HG03378 (cell line): ENCODE measurements around the gene RNF7.
"Not testable (repeated sequence)": the region's sequence is repeated elsewhere in the genome, so short reads cannot be mapped to it uniquely, and the experiment has no call there.

Source experiments
- ATAC-seq: cut with Tn5 transposase; IDR thresholded peaks from one replicate; pipeline ENCODE4 v1.9.1; 2021; ENCODE audit warnings: mild to moderate bottlenecking, moderate library complexity; ENCODE audit not compliant: unreplicated experiment

The RNF7 gene

GRCh38 chr3:141738022-141738890 is at the start of gene RNF7:
TSS of gene RNF7 (plus strand) at chr3:141738298. CDS start at chr3:141738342, 44 bp downstream.
- peak; percentile 89 for ATAC-seq

- no peak for ATAC-seq
Observed at GRCh38 chr3:141690431-141691072, 47.5 kb upstream of the RNF7 start.

GRCh38 chr3:141691471-141691870 is 46.6 kb upstream of the RNF7 start:
- ATAC-seq: not testable (repeated sequence)

GRCh38 chr3:141692973-141693372 is 45.1 kb upstream of the RNF7 start:
- ATAC-seq: not testable (repeated sequence)

GRCh38 chr3:141699324-141699723 is 38.8 kb upstream of the RNF7 start:
- ATAC-seq: no peak

GRCh38 chr3:141699897-141700296 is 38.2 kb upstream of the RNF7 start:
- no peak for ATAC-seq

GRCh38 chr3:141703367-141703766 is 34.7 kb upstream of the RNF7 start:
- ATAC-seq: not testable (repeated sequence)

- no peak for ATAC-seq
Observed at GRCh38 chr3:141707741-141708203, 30.3 kb upstream of the RNF7 start.

- no peak for ATAC-seq
Observed at GRCh38 chr3:141708367-141708766, 29.7 kb upstream of the RNF7 start.

GRCh38 chr3:141709126-141709770 is 28.9 kb upstream of the RNF7 start:
- no peak for ATAC-seq

- no peak for ATAC-seq
Observed at GRCh38 chr3:141710121-141710520, 28.0 kb upstream of the RNF7 start.

- ATAC-seq: no peak
Observed at GRCh38 chr3:141710888-141711616, 27.0 kb upstream of the RNF7 start.

GRCh38 chr3:141714671-141715070 is 23.4 kb upstream of the RNF7 start:
- no peak for ATAC-seq

GRCh38 chr3:141722081-141722480 is 16.0 kb upstream of the RNF7 start:
- ATAC-seq: no peak

- ATAC-seq: no peak
Observed at GRCh38 chr3:141722648-141723047, 15.4 kb upstream of the RNF7 start.

GRCh38 chr3:141723255-141723654 is 14.8 kb upstream of the RNF7 start:
- no peak for ATAC-seq

GRCh38 chr3:141724186-141724585 is 13.9 kb upstream of the RNF7 start:
- ATAC-seq: no peak

GRCh38 chr3:141725036-141725435 is 13.1 kb upstream of the RNF7 start:
- no peak for ATAC-seq

GRCh38 chr3:141726483-141726882 is 11.6 kb upstream of the RNF7 start:
- no peak for ATAC-seq

GRCh38 chr3:141728355-141728892 is 9.7 kb upstream of the RNF7 start:
- no peak for ATAC-seq

- no peak for ATAC-seq
Observed at GRCh38 chr3:141729240-141729639, 8.9 kb upstream of the RNF7 start.
